ENCODE measurements around the gene SELENOI.
A peak's percentile ranks its signal among the peaks of the same experiment; 100 is the strongest.

Gene SELENOI

GRCh38 chr2:26410764-26411243 lies 64.9 kb downstream of the SELENOI start:
- H3K4me3 ChIP-seq (ENCODE audit: insufficient read depth in 1 of 2, low read depth in 1 of 2, low read length in 2 of 2) = no peak overlapping the region
- no peaks in the 10 kb centered on the region for H3K79me1 ChIP-seq (replicated peaks; ENCODE audit: low read length, poor library complexity, severe bottlenecking)
- no peak overlapping the region for H2BK12ac ChIP-seq (ENCODE audit: low read length in 2 of 2)
- H3K27ac ChIP-seq (ENCODE audit: low read length, poor library complexity, severe bottlenecking) = no peak overlapping the region
- no peak overlapping the region for H3K4me2 ChIP-seq (ENCODE audit: low read length, poor library complexity, severe bottlenecking)
- no peak for DNase-seq
- H3K27me3 ChIP-seq (ENCODE audit: control insufficient read depth in 1 of 2, insufficient read depth in 1 of 2, low read length in 2 of 2) = peaks cover 4 to 7% of the 10 kb centered on the region in 2 experiments
- WGBS = 100% methylated on average over 2 of the region's 2 CpGs
- no peaks in the 10 kb centered on the region for H3K9me3 ChIP-seq (ENCODE audit: control insufficient read depth, low read length)
- H2BK5ac ChIP-seq (ENCODE audit: low read depth, low read length, poor library complexity, severe bottlenecking) = no peak overlapping the region
- no peak overlapping the region for H3K9ac ChIP-seq (ENCODE audit: low read length)
- no peak overlapping the region for H3K4ac ChIP-seq (ENCODE audit: low read depth in 1 of 2, low read length in 2 of 2)
- no peak overlapping the region for H4K8ac ChIP-seq (ENCODE audit: low read length)
- no peak overlapping the region for H2BK15ac ChIP-seq (ENCODE audit: low read depth, poor library complexity, severe bottlenecking)
- no peak overlapping the region for H3K14ac ChIP-seq (ENCODE audit: low read length in 2 of 2)
- no peaks in the 10 kb centered on the region for H3K36me3 ChIP-seq (ENCODE audit: control insufficient read depth in 1 of 2, insufficient read depth in 2 of 2, low read depth in 1 of 2, low read length in 2 of 2)
- no peak overlapping the region for H2AK5ac ChIP-seq (ENCODE audit: low read length, severe bottlenecking)
- H3K23ac ChIP-seq (ENCODE audit: low read length in 2 of 2) = no peak overlapping the region
- no peaks in the 10 kb centered on the region for H3K4me1 ChIP-seq (ENCODE audit: control insufficient read depth, insufficient read depth, low read depth, low read length)
- H2AFZ ChIP-seq (ENCODE audit: low read depth, low read length) = no peak overlapping the region
- no peak overlapping the region for H3K18ac ChIP-seq (ENCODE audit: low read depth in 1 of 2, low read length in 2 of 2)
- no peak overlapping the region for H4K91ac ChIP-seq (ENCODE audit: low read length)
- no peak overlapping the region for H2BK120ac ChIP-seq (ENCODE audit: low read depth, low read length)

GRCh38 chr2:26411419-26411818 lies 65.5 kb downstream of the SELENOI start:
- peaks cover 4 to 7% of the 10 kb centered on the region in 2 experiments for H3K27me3 ChIP-seq (ENCODE audit: control insufficient read depth in 1 of 2, insufficient read depth in 1 of 2, low read length in 2 of 2)
- H3K36me3 ChIP-seq (ENCODE audit: control insufficient read depth in 1 of 2, insufficient read depth in 2 of 2, low read depth in 1 of 2, low read length in 2 of 2) = no peaks in the 10 kb centered on the region
- WGBS = 97% methylated on average over 5 of the region's 6 CpGs
- no peak overlapping the region for H4K8ac ChIP-seq (ENCODE audit: low read length)
- H3K14ac ChIP-seq (ENCODE audit: low read length in 2 of 2) = no peak overlapping the region
- no peak overlapping the region for H2BK5ac ChIP-seq (ENCODE audit: low read depth, low read length, poor library complexity, severe bottlenecking)
- H3K4me2 ChIP-seq (ENCODE audit: low read length, poor library complexity, severe bottlenecking) = no peak overlapping the region
- no peak overlapping the region for H2BK12ac ChIP-seq (ENCODE audit: low read length in 2 of 2)
- no peak overlapping the region for H2BK15ac ChIP-seq (ENCODE audit: low read depth, poor library complexity, severe bottlenecking)
- H3K23ac ChIP-seq (ENCODE audit: low read length in 2 of 2) = no peak overlapping the region
- no peak overlapping the region for H3K27ac ChIP-seq (ENCODE audit: low read length, poor library complexity, severe bottlenecking)
- H3K4me1 ChIP-seq (ENCODE audit: control insufficient read depth, insufficient read depth, low read depth, low read length) = no peaks in the 10 kb centered on the region
- no peaks in the 10 kb centered on the region for H3K79me1 ChIP-seq (replicated peaks; ENCODE audit: low read length, poor library complexity, severe bottlenecking)
- no peak for DNase-seq
- H2AFZ ChIP-seq (ENCODE audit: low read depth, low read length) = no peak overlapping the region
- H3K4ac ChIP-seq (ENCODE audit: low read depth in 1 of 2, low read length in 2 of 2) = no peak overlapping the region
- no peak overlapping the region for H2AK5ac ChIP-seq (ENCODE audit: low read length, severe bottlenecking)
- no peak overlapping the region for H3K18ac ChIP-seq (ENCODE audit: low read depth in 1 of 2, low read length in 2 of 2)
- H3K9me3 ChIP-seq (ENCODE audit: control insufficient read depth, low read length) = no peaks in the 10 kb centered on the region
- H3K4me3 ChIP-seq (ENCODE audit: insufficient read depth in 1 of 2, low read depth in 1 of 2, low read length in 2 of 2) = no peak overlapping the region
- H2BK120ac ChIP-seq (ENCODE audit: low read depth, low read length) = no peak overlapping the region
- H4K91ac ChIP-seq (ENCODE audit: low read length) = no peak overlapping the region
- H3K9ac ChIP-seq (ENCODE audit: low read length) = no peak overlapping the region

GRCh38 chr2:26412091-26412673 lies 66.2 kb downstream of the SELENOI start:
- Histone ChIP-seq H3K9ac (ENCODE audit: low read length) (no peak overlapping the region), H3K36me3 (ENCODE audit: control insufficient read depth in 1 of 2, insufficient read depth in 2 of 2, low read depth in 1 of 2, low read length in 2 of 2) (no peaks in the 10 kb centered on the region), H3K4me2 (ENCODE audit: low read length, poor library complexity, severe bottlenecking) (no peak overlapping the region), H3K4ac (ENCODE audit: low read depth in 1 of 2, low read length in 2 of 2) (no peak overlapping the region), H2BK120ac (ENCODE audit: low read depth, low read length) (no peak overlapping the region), H3K23ac (ENCODE audit: low read length in 2 of 2) (no peak overlapping the region), H3K4me1 (ENCODE audit: control insufficient read depth, insufficient read depth, low read depth, low read length) (no peaks in the 10 kb centered on the region), H4K8ac (ENCODE audit: low read length) (no peak overlapping the region), H2BK12ac (ENCODE audit: low read length in 2 of 2) (no peak overlapping the region), H2AK5ac (ENCODE audit: low read length, severe bottlenecking) (no peak overlapping the region), H3K27me3 (ENCODE audit: control insufficient read depth in 1 of 2, insufficient read depth in 1 of 2, low read length in 2 of 2) (peaks cover 4 to 7% of the 10 kb centered on the region in 2 experiments), H3K18ac (ENCODE audit: low read depth in 1 of 2, low read length in 2 of 2) (no peak overlapping the region), H3K27ac (ENCODE audit: low read length, poor library complexity, severe bottlenecking) (no peak overlapping the region), H2BK15ac (ENCODE audit: low read depth, poor library complexity, severe bottlenecking) (no peak overlapping the region), H3K79me1 (replicated peaks; ENCODE audit: low read length, poor library complexity, severe bottlenecking) (no peaks in the 10 kb centered on the region), H3K4me3 (ENCODE audit: insufficient read depth in 1 of 2, low read depth in 1 of 2, low read length in 2 of 2) (no peak overlapping the region), H4K91ac (ENCODE audit: low read length) (no peak overlapping the region), H2AFZ (ENCODE audit: low read depth, low read length) (no peak overlapping the region), H2BK5ac (ENCODE audit: low read depth, low read length, poor library complexity, severe bottlenecking) (no peak overlapping the region), H3K9me3 (ENCODE audit: control insufficient read depth, low read length) (no peaks in the 10 kb centered on the region), H3K14ac (ENCODE audit: low read length in 2 of 2) (no peak overlapping the region)
- DNase-seq = peak; percentile 22
- WGBS = 97% methylated on average over 7 of the region's 10 CpGs

GRCh38 chr2:26414311-26414710 lies 68.4 kb downstream of the SELENOI start:
- H3K4ac ChIP-seq (ENCODE audit: low read depth in 1 of 2, low read length in 2 of 2) = no peak overlapping the region
- H2BK5ac ChIP-seq (ENCODE audit: low read depth, low read length, poor library complexity, severe bottlenecking) = no peak overlapping the region
- no peak overlapping the region for H2AFZ ChIP-seq (ENCODE audit: low read depth, low read length)
- no peak overlapping the region for H2BK12ac ChIP-seq (ENCODE audit: low read length in 2 of 2)
- H3K14ac ChIP-seq (ENCODE audit: low read length in 2 of 2) = no peak overlapping the region
- no peak overlapping the region for H2BK15ac ChIP-seq (ENCODE audit: low read depth, poor library complexity, severe bottlenecking)
- no peak overlapping the region for H3K9ac ChIP-seq (ENCODE audit: low read length)
- no peaks in the 10 kb centered on the region for H3K36me3 ChIP-seq (ENCODE audit: control insufficient read depth in 1 of 2, insufficient read depth in 2 of 2, low read depth in 1 of 2, low read length in 2 of 2)
- H4K91ac ChIP-seq (ENCODE audit: low read length) = no peak overlapping the region
- H2BK120ac ChIP-seq (ENCODE audit: low read depth, low read length) = no peak overlapping the region
- H3K23ac ChIP-seq (ENCODE audit: low read length in 2 of 2) = no peak overlapping the region
- no peak overlapping the region for H3K27ac ChIP-seq (ENCODE audit: low read length, poor library complexity, severe bottlenecking)
- no peaks in the 10 kb centered on the region for H3K4me1 ChIP-seq (ENCODE audit: control insufficient read depth, insufficient read depth, low read depth, low read length)
- H3K4me3 ChIP-seq (ENCODE audit: insufficient read depth in 1 of 2, low read depth in 1 of 2, low read length in 2 of 2) = no peak overlapping the region
- no peaks in the 10 kb centered on the region for H3K79me1 ChIP-seq (replicated peaks; ENCODE audit: low read length, poor library complexity, severe bottlenecking)
- no peak overlapping the region for H2AK5ac ChIP-seq (ENCODE audit: low read length, severe bottlenecking)
- DNase-seq = peak; percentile 49
- 93% methylated on average over 3 of the region's 3 CpGs for WGBS
- H3K4me2 ChIP-seq (ENCODE audit: low read length, poor library complexity, severe bottlenecking) = no peak overlapping the region
- H3K27me3 ChIP-seq (ENCODE audit: control insufficient read depth in 1 of 2, insufficient read depth in 1 of 2, low read length in 2 of 2) = peaks cover 0 to 3% of the 10 kb centered on the region in 2 experiments
- H3K9me3 ChIP-seq (ENCODE audit: control insufficient read depth, low read length) = no peaks in the 10 kb centered on the region
- H3K18ac ChIP-seq (ENCODE audit: low read depth in 1 of 2, low read length in 2 of 2) = no peak overlapping the region
- no peak overlapping the region for H4K8ac ChIP-seq (ENCODE audit: low read length)

Data from mesenchymal stem cell (in vitro differentiated cells and primary cell).